ENCODE measurements around the gene CTAGE9. TPM values are rescaled to one million over a fixed set of nuclear protein-coding genes. Genes with fewer than 3 reads are reported as not detected.

The CTAGE9 gene
- total RNA-seq, 4 donors from 2014 or later: not detected

GRCh38 chr6:131736003-131736596 is 25.3 kb upstream of the CTAGE9 start:
- no peak for TF ChIP-seq CTCF (IDR thresholded peaks at IDR 0.05)
- Histone ChIP-seq H3K27me3 (no peaks in the 10 kb centered on the region), H3K9me3 (no peaks in the 10 kb centered on the region), H3K4me1 (no peaks in the 10 kb centered on the region), H3K27ac (peak overlapping the region in 1 of 2 donors; percentile 1), H3K36me3 (no peaks in the 10 kb centered on the region), H3K4me3 (no peak overlapping the region)
- intact Hi-C loops (cut with DNase I; ENCODE audit: low total_unique reads): no loop called here
- peak in 1 of 2 donors; percentile 26 for DNase-seq

GRCh38 chr6:131733376-131734016 is 22.7 kb upstream of the CTAGE9 start:
- intact Hi-C loops (cut with DNase I; ENCODE audit: low total_unique reads): no loop called here
- H3K4me1 ChIP-seq: no peaks in the 10 kb centered on the region
- no peak overlapping the region for H3K4me3 ChIP-seq
- TF ChIP-seq CTCF (IDR thresholded peaks at IDR 0.05): no peak
- TF ChIP-seq POLR2A (IDR thresholded peaks at IDR 0.05): no peak
- H3K27ac ChIP-seq: peak overlapping the region; percentile 7 to 46
- H3K36me3 ChIP-seq: no peaks in the 10 kb centered on the region
- peak; percentile 21 to 41 for DNase-seq
- no peaks in the 10 kb centered on the region for H3K9me3 ChIP-seq
- H3K27me3 ChIP-seq: no peaks in the 10 kb centered on the region

GRCh38 chr6:131731224-131731623 is 20.4 kb upstream of the CTAGE9 start:
- TF ChIP-seq POLR2A (IDR thresholded peaks at IDR 0.05): no peak
- no peak for TF ChIP-seq CTCF (IDR thresholded peaks at IDR 0.05)
- Histone ChIP-seq H3K9me3 (no peaks in the 10 kb centered on the region), H3K36me3 (no peaks in the 10 kb centered on the region), H3K4me1 (no peaks in the 10 kb centered on the region), H3K27me3 (no peaks in the 10 kb centered on the region), H3K4me3 (no peak overlapping the region), H3K27ac (no peak overlapping the region)
- no peak for DNase-seq
- intact Hi-C loops (cut with DNase I; ENCODE audit: low total_unique reads): no loop called here

- Histone ChIP-seq H3K4me1 (no peaks in the 10 kb centered on the region), H3K4me3 (no peak overlapping the region), H3K27me3 (no peaks in the 10 kb centered on the region), H3K27ac (no peak overlapping the region), H3K36me3 (no peaks in the 10 kb centered on the region), H3K9me3 (no peaks in the 10 kb centered on the region)
- TF ChIP-seq POLR2A (IDR thresholded peaks at IDR 0.05) (no peak), CTCF (IDR thresholded peaks at IDR 0.05) (no peak)
- no peak for DNase-seq
- intact Hi-C loops (cut with DNase I; ENCODE audit: low total_unique reads): no loop called here
Observed at GRCh38 chr6:131730264-131730663, 19.4 kb upstream of the CTAGE9 start.

GRCh38 chr6:131729550-131729949 is 18.7 kb upstream of the CTAGE9 start:
- no peak overlapping the region for H3K27ac ChIP-seq
- DNase-seq: no peak
- H3K36me3 ChIP-seq: no peaks in the 10 kb centered on the region
- H3K4me3 ChIP-seq: no peak overlapping the region
- H3K4me1 ChIP-seq: no peaks in the 10 kb centered on the region
- intact Hi-C loops (cut with DNase I; ENCODE audit: low total_unique reads): no loop called here
- no peaks in the 10 kb centered on the region for H3K27me3 ChIP-seq
- TF ChIP-seq POLR2A (IDR thresholded peaks at IDR 0.05) (no peak), CTCF (IDR thresholded peaks at IDR 0.05) (no peak)
- H3K9me3 ChIP-seq: no peaks in the 10 kb centered on the region
